HEK293T (cell line): ENCODE results near the gene KCNMB3.

Source experiments
- ELF4 ChIP-seq: fragments of 450-650 bp; IDR thresholded peaks from 2 replicates; pipeline ENCODE4 v1.6.1; 2017; ENCODE audit warnings: antibody characterized with exemption
- LEF1 ChIP-seq: fragments of 450-650 bp; IDR thresholded peaks from 2 replicates; pipeline ENCODE4 v1.6.1; 2017; ENCODE audit warnings: mild to moderate bottlenecking, borderline replicate concordance
- SUZ12 ChIP-seq: fragments of 450-650 bp; IDR thresholded peaks from 2 replicates; pipeline ENCODE4 v1.6.1; 2016; ENCODE audit warnings: mild to moderate bottlenecking

DNA sequence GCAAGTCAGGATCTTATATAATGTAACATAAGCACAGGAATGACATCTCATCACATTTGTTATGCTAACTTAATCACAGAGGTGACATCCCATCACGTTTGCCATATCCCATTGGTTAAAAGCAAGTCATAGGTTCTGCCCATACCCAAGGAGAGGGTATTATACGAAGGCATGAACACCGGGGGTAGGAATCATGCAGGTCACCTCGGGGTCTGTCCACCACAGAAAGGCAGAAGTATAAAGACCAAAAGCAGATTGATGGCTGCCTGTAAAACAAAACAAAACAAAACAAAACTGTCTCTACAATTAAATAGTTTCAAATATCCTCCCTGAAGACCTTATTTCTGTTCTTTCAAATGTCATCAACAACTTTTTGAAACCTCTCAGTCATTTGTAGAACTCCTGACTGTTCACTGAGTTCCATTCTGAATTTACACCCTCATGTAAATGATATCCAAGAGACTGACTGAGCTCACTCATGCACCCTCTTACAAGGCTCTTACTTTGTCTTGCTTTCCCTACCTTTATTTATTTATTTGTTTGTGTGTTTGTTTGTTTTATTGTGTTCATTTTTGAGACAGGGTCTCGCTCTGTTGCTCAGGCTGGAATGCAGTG lies 49.2 kb upstream of the KCNMB3 start:
- no peak for TF ChIP-seq LEF1
- no peak for TF ChIP-seq SUZ12
- no peak for TF ChIP-seq ELF4
